NOMO-1 treated with dmso at 0.1 percent for 144 hours (cell line): ENCODE data around the gene JPT1.
A peak's percentile ranks its signal among the peaks of the same experiment; 100 is the strongest.

Experiments used
- DNase-seq: peaks from one replicate; lab custom pipeline; 2025; ENCODE audit not compliant: unreplicated experiment; lab: John Stamatoyannopoulos, UW

Gene JPT1

DNA sequence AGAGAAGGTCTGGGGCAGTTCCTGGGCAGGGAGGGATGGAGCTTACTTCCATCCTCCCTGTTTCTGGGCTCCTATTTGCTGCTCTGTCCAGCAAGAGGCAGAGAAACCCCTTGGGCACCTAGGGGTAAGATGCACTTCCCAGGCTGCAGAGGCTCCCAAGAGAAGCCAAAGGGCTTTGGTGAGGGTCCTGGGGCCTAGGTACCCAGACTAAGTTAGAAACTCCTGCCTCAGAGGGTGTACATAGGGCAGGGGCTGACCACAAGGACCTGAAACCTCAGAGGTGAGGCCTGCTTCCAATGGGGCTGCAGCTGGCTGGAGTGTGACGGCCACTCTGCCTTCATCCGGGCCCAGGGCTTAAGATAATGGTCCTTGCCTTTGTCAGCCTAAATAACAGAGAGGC is 46.1 kb downstream of the JPT1 start:
- DNase-seq, result no peak

DNA sequence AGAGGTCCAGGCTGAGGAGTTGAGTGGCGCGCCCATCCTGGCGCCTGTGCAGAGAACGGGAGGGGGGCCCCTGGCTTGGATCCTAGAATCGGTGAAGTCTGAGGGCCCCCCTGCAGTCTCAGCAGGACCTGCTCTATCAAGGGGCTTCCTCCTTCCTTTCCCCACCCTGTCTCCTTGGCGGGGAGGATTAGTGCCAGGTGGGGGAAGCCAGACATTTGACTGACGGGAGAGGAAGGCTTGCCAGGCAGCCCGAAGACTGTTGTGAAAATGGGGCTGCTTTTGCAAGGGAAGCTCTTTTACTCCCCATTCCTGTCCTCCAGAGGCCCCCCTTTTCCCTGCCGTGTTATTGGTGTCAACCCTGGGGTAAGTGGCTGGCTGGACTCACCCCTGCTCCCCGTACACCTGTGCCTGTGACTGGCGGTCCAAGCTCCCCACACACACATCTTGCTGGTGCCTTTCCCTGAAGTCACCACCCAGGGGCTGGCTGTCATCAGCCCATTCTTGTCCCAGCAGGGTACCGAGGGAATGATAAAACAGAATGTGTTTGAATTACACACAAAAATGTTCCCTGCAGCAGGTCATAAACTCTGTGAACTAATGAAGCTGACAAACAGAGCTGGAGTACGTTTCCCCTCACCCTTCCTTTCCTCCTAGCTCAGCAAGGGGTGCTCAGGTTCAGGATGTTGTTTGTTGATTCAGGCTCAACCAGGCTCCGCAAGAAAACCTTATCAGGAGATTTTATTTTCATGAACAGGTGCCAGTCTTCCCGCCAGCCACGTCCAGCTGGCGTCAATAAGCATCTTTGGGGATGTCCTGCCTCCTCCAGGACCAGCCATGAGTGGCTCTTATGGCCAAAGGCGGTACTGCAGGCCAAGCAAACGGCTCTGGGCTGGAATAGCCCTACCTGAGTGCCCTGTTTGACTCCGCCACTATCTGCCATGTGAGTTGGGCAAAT is 48.9 kb downstream of the JPT1 start:
- DNase-seq, result no peak

DNA sequence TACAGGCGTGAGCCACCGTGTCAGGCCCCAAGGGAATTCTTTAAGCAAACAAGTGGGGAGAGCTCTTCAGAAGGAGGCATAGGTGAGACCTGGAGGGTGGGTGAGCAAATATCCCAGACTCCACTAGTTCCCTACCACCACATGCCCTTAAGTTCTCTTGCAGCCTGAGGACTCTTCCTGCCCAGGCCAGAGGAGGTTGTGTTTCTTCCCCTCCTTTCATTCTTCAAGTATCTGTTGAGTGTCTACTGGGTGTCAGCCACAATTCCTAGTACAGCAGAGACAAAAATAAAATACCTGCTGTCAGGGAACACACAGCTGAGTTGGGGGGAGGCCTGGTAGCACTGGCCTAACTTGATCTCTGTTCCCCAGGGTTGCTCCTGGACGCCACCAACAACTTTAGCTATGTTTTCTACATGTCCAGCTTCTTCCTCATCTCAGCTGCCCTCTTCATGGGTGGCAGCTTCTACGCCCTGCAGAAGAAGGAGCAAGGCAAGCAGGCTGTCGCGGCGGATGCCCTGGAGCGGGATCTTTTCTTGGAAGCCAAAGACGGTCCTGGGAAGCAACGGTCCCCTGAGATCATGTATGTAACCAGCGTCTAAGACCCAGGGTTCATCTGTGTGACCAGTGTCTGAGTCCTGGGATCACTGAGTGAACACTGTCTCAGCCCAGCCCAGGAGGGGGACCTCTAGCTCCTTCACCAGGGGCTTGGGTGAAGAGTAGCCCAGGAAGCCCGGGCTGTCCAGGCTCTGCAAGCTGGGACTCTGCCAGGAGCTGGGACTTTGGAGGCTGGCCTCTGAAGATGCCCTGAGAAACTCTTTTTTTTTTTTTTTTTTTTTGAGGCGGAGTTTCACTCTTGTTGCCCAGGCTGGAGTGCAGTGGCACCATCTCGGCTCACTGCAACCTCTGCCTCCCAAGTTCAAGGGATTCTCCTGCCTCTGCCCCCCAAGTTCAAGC is 50.4 kb downstream of the JPT1 start:
- DNase-seq, result no peak

DNA sequence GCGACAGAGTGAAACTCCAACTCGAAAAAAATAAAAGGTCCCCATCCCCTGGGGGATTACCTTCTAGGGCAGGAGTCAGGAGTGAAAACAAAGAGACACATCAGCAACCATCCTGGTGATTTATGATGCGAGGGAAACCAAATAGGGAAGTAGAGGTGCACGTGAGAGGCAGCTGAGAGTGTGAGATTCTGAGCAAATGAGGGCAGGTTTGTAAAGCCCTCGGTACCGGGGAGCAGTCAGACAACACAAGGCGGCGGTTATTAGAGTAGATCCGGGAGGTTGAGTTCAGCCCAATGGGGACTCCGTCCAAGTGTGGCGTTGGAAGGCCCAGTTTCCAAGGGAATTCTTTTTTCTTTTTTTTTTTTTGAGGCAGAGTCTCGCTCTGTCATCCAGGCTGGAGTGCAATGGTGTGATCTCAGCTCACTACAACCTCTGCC is 51.9 kb downstream of the JPT1 start:
- DNase-seq, result peak; percentile 26

DNA sequence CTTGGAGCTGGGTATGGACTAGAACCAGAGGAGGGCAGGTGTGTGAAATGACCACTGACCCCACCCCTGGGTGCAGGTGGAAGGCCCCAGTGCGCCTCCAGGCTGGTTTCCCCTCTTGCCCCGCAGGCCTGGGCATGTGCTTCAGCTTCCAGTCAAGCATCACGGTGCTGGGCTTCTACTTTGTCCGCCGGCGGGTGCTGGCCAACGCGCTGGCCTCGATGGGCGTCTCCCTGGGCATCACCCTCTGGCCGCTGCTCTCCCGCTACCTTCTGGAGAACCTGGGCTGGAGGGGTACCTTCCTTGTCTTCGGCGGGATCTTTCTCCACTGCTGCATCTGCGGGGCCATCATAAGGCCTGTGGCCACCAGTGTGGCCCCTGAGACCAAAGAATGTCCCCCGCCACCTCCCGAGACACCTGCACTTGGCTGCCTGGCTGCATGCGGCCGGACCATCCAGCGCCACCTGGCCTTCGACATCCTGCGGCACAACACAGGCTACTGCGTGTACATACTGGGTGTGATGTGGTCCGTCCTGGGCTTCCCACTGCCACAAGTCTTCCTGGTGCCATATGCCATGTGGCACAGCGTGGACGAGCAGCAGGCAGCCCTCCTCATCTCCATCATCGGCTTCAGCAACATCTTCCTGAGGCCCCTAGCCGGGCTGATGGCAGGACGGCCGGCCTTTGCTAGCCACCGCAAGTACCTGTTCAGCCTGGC is 54.3 kb downstream of the JPT1 start:
- no peak for DNase-seq

DNA sequence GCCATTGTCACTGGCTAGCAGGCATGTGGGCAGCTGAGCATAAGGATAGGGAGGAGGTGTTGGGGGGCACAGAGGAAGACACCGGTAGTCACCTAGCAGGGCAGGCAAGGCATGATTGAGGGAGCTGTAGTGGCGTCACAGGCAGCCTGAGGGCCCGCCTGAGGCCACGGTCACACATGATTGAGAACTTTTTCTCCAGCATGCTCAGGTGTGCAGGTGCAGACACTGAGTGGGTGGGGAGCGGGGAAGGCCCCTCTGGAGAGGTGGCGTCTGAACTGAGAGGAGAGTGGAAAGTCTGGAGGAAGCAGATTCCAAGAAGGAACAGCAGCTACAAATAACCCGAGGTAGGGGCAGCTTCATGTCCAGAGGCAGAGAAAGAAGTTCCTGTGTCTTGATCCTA is 55.5 kb downstream of the JPT1 start:
- no peak for DNase-seq

DNA sequence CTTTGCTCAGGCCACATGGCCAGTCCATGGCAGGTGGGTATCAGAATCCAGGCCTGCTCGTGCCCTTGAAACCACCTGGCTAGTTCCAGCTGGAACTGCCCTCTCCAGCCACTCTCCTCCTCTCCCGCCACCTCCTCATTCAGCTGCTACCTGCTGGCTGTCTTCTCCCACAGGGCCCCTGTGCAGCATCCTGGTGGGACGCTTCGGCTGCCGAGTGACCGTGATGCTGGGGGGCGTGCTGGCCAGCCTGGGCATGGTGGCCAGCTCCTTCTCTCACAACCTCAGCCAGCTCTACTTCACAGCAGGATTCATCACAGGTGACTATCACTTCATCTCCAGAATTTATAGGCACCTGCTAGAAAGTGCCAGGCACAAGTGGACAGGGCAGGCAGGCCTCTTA is 56.4 kb downstream of the JPT1 start:
- DNase-seq, result no peak

DNA sequence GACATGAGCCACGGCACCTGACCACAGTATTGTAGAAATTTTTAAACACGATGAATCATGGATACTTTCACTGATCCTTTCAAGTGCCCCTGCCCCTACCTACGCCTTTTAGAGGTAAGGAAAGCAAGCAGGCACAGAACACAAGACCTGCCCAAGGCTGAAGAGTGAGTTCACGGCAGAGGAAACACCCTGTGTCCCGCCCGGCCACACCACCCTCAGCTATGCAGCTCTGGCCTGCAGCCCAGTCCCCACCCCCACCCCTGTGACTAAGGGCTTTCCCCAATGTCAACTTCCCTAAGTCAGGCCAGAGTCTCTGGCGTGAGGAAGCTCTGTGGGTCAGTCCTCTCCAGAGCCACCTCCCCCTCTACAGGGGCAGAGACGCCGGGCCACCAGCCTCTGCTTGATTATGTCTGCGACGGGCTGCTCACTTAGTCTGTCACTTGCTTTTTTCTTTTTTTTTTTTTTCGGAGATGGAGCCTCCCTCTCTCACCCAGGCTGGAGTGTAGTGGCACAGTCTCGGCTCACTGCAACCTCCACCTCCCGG is 58.2 kb downstream of the JPT1 start:
- DNase-seq, result peak; percentile 79

DNA sequence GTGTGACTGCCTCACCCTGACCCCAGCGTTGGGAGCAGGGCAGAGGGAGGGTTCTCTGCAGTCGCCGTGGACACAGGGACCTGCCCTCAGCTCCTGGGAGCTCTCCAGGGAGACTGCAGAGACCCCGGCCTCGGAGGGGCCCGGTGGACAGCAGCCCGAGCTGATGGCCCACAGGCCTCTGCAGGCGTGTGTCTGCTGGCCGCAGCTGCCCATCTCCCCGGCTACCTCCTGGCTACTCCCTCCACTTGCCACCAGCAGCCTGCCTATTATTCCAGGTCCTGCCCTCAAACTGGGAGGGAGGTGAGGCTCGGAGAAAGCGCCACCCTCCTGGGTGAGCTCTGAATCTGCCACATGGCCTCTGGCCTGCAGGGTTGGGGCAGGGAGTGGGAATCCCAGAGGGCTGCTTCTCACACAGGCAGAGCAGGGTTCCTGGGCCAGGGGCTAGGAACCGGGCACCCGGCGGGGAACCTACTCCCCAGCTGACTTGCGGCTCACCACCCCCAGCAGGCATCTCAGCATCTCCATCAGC is 59.4 kb downstream of the JPT1 start:
- DNase-seq, result no peak

DNA sequence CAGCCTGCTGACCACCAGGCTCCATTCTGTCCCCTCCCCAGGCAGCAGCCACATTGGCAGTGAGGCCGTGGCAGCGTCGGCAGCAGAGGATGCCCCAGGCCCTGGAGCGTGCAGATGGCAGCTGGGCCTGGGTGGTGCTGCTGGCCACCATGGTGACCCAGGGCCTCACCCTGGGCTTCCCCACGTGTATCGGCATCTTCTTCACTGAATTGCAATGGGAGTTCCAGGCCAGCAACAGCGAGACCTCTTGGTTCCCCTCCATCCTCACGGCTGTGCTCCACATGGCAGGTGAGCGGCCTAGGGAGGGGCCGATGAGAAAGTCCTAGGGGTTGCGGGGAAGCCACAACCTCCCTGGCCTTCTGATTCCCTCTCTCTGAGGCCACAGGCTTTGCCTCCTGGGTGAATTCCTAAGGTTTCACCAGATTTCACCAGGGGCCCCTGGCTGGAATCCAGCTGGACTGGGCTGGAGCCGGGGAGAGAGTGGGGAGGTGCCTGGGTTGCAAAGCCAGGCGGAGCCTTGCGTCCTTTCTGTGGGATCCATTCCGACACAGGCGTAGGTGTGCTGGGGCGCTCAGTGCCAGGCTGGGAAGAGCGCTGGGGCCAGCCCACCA is 60.7 kb downstream of the JPT1 start:
- DNase-seq, result no peak

DNA sequence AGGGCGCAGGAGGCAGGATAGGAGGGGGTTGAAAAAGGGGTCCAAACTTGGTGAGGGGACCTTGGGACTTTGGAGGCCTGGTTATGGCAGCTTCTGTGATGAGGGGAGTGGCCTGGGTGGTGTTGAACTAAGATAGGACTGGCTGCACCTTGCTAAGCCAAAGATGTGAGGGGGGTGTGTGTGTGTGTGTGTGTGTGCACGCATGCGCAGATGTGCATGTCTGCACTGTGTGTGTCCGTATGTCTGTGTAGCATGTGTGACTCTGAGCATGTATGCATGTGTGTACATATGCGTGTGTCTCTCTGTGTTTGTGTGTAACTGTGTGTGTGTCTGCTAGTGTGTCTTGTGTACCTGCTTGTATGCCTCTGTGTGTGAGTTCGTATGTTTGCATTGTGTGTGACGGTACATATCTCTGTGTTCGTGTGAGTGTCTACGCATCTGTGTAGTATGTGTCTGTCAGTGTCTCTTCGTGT is 62.4 kb downstream of the JPT1 start:
- DNase-seq, result no peak

DNA sequence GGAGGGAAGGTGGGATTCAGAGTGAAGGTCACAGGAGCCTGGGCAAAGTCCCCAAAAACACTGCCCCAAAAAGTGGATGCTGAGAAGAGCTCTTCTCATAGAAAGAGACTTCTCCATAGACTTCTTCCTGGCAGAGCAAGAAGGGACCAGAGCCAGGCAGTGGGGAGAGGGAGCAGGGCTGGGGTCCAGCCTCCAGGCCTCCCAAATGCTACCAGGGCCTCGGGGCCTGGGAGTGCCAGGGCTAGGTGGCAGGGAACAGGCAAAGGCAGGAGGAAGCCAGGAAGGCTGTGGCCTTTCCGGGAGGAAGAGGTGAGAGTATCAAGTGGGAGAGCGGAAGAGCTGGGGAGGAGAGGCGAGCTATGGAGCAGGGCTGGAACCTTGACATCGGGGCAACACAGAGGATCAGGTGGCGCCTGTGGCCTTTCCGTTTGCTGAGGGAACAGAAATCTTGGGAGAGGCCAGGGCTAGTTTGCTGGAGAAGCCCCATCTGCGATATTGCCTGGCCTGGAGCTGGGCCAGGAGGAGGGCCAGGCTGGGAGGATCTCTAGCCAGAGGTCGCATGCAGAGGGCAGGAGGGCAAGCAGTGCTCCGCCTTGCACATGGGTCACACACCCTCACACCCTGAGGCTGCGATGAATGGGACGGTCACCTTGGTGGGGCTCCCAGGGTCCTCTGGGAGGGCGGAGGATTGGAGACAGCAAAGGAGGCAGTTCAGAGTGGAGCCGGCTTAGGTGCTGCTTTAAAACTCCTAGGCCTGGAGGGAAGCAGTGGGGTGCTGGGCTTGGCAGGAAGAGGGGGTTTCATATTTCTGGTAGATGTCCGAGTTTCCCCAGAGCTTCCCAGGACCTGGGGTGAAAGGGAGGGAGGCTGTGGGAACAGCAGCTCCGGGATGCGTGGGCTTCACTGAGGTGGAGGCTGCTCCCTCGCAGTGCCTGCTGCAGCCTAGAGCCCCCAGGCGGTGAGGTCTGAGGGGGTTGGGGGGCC is 63.1 kb downstream of the JPT1 start:
- DNase-seq, result no peak

DNA sequence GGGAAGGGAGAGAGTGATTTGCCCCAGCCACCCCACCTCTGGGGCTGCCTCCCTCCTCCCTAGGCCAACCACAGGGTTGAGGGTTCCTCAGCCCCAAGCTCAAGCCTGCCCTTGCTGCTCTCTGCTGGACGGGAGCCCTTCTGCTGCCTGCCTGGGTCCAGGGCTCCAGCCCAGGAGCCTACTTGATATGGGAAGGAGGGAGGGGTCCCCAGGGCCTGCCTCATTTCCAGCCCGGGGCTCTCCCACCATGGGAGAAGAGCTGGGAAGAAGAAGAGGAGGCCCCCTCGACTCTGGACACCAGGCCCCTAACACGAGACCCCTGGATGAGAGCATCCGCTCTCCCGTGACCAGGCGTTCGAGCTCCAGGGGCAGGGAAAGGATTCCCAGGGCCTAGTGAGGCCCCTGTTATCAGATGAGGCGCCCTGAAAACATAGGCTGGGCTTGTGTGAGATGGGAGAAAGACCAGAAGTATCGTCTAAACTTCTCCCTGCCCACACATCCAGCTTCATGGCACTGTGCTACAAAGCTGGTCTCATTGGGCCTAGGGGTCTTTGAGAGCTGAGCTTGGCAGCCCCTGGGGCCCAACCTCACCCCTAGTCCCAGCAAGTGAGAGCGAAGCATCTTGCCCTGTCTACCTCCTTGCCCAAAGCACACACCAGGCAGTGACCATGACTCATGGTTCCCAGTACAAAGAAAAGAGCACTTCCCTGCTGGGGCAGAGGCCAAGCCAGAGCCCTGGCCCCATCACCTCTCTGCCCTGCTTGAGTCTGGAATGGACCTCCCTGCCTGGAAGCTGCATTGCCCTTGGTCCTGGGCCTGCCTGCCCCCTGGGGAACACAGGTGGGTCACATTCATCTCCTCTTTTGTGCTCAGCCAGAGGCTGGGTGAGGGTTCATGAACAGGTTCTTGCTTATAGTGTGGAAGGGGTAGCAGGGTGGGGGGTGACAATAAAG is 65.6 kb downstream of the JPT1 start:
- DNase-seq, result no peak

DNA sequence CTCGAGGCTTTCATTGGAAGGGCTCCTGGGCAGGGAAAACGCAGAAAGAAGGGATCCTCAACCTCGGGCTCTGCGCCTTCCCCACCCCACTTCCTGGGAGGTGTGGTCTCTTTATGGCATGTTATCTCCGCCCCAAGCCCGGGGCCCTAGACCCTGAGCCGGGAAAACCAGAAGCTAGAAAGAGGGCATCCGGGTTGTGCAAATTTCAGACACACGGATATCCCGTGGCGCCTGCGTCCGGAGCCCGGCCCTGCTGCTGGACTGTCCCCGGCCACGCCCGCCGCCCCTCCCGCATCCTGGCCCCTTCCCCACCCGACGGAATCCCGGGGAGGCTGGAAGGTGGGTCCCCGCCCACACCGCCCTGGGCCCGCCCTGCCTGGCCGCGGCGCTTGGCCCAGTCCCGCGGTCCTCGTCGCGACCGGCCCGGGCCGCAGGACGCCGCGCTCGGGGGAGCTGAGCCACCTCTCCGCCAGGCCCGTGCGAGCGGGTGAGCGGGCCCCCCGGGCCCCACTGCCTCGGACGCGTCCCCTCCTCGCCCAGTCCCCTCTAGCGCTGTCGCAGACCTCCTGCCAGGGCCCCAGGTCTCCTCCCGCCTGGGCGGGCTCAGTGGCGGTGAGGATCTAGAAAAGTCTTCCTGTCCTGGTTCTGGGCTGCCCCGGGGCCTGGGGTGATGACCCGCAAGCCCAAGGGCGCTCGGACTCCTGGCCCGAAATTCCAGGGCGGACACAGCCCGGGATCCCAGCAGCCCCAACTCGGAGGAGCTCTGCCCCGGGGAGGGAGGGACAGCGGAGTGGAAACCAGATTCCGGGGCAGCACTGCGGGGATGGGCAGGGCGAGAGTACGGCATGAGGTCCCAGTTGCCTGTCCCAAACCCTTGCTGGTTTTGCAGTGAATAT is 66.5 kb downstream of the JPT1 start, which contains the start of gene SLC16A5:
Gene SLC16A5, plus strand, starts transcription at position 397 of the 896 bp plus-strand sequence. CDS start 5,683 bp downstream, outside the sequence.
- peak; percentile 78 for DNase-seq

DNA sequence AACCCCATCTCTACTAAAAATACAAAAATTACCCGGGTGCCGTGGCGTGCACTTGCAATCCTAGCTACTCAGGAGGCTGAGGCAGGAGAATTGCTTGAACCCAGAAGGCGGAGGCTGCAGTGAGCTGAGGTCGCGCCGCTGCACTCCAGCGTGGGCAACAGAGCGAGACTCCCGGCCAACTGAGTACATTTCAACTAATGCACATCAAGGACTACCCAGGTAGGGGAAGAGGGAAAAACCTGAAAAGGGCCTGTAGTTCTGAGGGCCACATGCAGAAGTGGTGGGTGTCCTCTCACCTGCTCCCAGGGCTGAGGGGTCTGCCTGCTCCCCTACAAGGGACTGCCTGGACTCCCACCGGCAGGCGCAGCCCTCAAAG is 67.1 kb downstream of the JPT1 start:
- no peak for DNase-seq

DNA sequence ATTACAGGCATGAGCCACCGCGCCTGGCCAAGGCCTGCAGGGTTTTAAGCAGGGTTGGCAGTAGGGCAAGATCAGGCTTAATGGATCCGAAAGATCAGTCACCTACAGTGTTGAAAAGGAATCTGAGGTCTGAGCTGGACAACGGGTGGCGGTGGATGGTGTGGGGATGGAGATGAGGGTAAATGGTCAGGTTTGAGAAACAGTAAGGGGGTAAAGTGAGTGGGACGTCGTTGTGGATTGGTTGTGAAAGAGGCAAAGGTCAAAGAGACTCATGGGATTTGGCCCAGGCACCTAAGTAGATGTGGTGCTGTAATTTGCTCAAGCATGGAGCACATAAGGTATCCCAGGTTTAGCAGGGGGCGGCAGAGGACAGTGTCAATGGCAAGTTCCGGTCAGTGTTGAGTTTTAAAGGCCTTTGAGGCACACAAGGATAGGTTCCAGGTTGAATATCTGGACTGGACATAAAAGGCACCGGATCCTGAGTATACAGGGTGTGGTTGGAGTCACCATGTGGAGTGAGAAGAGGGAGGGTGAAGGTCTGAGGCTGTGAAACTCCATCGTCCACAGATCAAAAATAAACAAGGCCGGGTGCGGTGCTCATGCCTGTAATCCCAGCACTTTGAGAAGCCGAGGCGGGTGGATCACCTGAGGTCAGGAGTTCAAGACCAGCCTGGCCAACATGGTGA is 67.7 kb downstream of the JPT1 start:
- no peak for DNase-seq
